RWPE1 (cell line): Measurements from ENCODE around the gene PTCD1.

ENCODE experiments used
- CTCF ChIA-PET: fragments of 350-600 bp; sonication (Branson Sonifier 250); formaldehyde crosslinking; extraction: SDS; loops from one replicate; lab custom pipeline; 2021; lab: Yijun Ruan, JAX
- POLR2A ChIA-PET: fragments of 400-600 bp; formaldehyde crosslinking; extraction: SDS; loops from one replicate; lab custom pipeline; 2020; ENCODE audit warnings: antibody characterized with exemption; ENCODE audit not compliant: low non-redundant PET; lab: Yijun Ruan, JAX
- DNase-seq: peaks from one replicate; pipeline ENCODE4 v3.0.0; 2012; ENCODE audit warnings: low spot score
- H3K27ac ChIP-seq: fragments of 450-650 bp; 2 replicates; pipeline ENCODE4 v1.5.1; 2017
- CTCF ChIP-seq: fragments of 450-650 bp; conservative IDR thresholded peaks from 2 replicates; pipeline ENCODE4 v1.5.1; 2017; ENCODE audit warnings: low read depth, mild to moderate bottlenecking

The PTCD1 gene

GRCh38 chr7:99472561-99473314 lies 34.1 kb upstream of the PTCD1 start, which contains the start of gene ZNF789:
ZNF789 (plus strand) TSS chr7:99472890; CDS start chr7:99476457, 3,567 bp downstream.
- H3K27ac ChIP-seq, result peak within 1 kb of the TSS; percentile 96
- ChIA-PET POLR2A (no interaction called here), CTCF (interaction anchor here (0.6 kb wide), 1 partner anchor 1327 kb away, joined by 4 read pairs; no protein-coding TSS in a partner anchor)
- no peak for TF ChIP-seq CTCF
- peak; percentile 99 for DNase-seq

GRCh38 chr7:99469381-99470065 lies 30.9 kb upstream of the PTCD1 start:
- POLR2A ChIA-PET, result no interaction called here
- peak overlapping the region; percentile 6; the same call in 1 of the 2 replicates for H3K27ac ChIP-seq
- CTCF ChIA-PET, result interaction anchor here (0.6 kb wide), 2 partner anchors 11 to 426 kb away, joined by 3 to 5 read pairs; no protein-coding TSS in a partner anchor
- TF ChIP-seq CTCF, result no peak
- DNase-seq, result no peak

GRCh38 chr7:99468336-99468918 lies 29.8 kb upstream of the PTCD1 start:
- ChIA-PET CTCF (interaction anchor here (0.6 kb wide), 1 partner anchor 10 kb away, joined by 3 read pairs; no protein-coding TSS in a partner anchor), POLR2A (no interaction called here)
- 0 out of 2 replicates have a peak overlapping the region, but pooled peaks have one; percentile 2 for H3K27ac ChIP-seq
- no peak for TF ChIP-seq CTCF
- DNase-seq, result no peak

- H3K27ac ChIP-seq, result peak overlapping the region; percentile 83
Measured at GRCh38 chr7:99465421-99465768, 26.8 kb upstream of the PTCD1 start.

GRCh38 chr7:99461221-99461620 lies 22.6 kb upstream of the PTCD1 start:
- ChIA-PET POLR2A (no interaction called here), CTCF (no interaction called here)
- no peak for DNase-seq
- no peak for TF ChIP-seq CTCF
- peak overlapping the region; percentile 45 for H3K27ac ChIP-seq

More at GRCh38 chr7:99465421-99465768, 26.8 kb upstream of the PTCD1 start:
- ChIA-PET POLR2A (no interaction called here), CTCF (no interaction called here)
- DNase-seq, result no peak
- no peak for TF ChIP-seq CTCF

GRCh38 chr7:99460651-99461050 lies 22.1 kb upstream of the PTCD1 start:
- ChIA-PET POLR2A (interaction anchor here (0.6 kb wide), 1 partner anchor 13 kb away, joined by 3 read pairs; no protein-coding TSS in a partner anchor), CTCF (no interaction called here)
- no peak for TF ChIP-seq CTCF
- DNase-seq, result no peak
- H3K27ac ChIP-seq, result peak overlapping the region; percentile 45
